ENCODE measurements around the gene TATDN2.

Gene TATDN2

GRCh38 chr3:10219737-10220136 lies 28.5 kb upstream of the TATDN2 start:
- Histone ChIP-seq H3K4me1 (ENCODE audit: control insufficient read depth in 2 of 2, insufficient read depth in 2 of 2, low read length in 2 of 2) (peaks cover 5 to 9% of the 10 kb centered on the region in 2 donors), H3K9me3 (ENCODE audit: control insufficient read depth in 2 of 2, low read length in 2 of 2) (no peaks in the 10 kb centered on the region), H3K4me3 (ENCODE audit: low read length in 2 of 2) (no peak overlapping the region), H3K27ac (ENCODE audit: low read depth in 2 of 2, low read length in 2 of 2) (no peak overlapping the region), H3K27me3 (ENCODE audit: control insufficient read depth in 2 of 2, insufficient read depth in 2 of 2, low read length in 2 of 2) (no peaks in the 10 kb centered on the region), H3K9ac (ENCODE audit: low read depth in 1 of 2, low read length in 2 of 2) (no peak overlapping the region), H3K36me3 (ENCODE audit: control insufficient read depth in 2 of 2, insufficient read depth in 2 of 2, low read length in 2 of 2) (peaks cover 2 to 4% of the 10 kb centered on the region in 2 donors)

- H3K4me1 ChIP-seq (ENCODE audit: control insufficient read depth in 2 of 2, insufficient read depth in 2 of 2, low read length in 2 of 2), result peaks cover 5 to 10% of the 10 kb centered on the region in 2 donors
- H3K27me3 ChIP-seq (ENCODE audit: control insufficient read depth in 2 of 2, insufficient read depth in 2 of 2, low read length in 2 of 2), result no peaks in the 10 kb centered on the region
- no peaks in the 10 kb centered on the region for H3K36me3 ChIP-seq (ENCODE audit: control insufficient read depth in 2 of 2, insufficient read depth in 2 of 2, low read length in 2 of 2)
- peak overlapping the region; percentile 5 to 49 for H3K27ac ChIP-seq (ENCODE audit: low read depth in 2 of 2, low read length in 2 of 2)
- H3K4me3 ChIP-seq (ENCODE audit: low read length in 2 of 2), result no peak overlapping the region
- no peak overlapping the region for H3K9ac ChIP-seq (ENCODE audit: low read depth in 1 of 2, low read length in 2 of 2)
- H3K9me3 ChIP-seq (ENCODE audit: control insufficient read depth in 2 of 2, low read length in 2 of 2), result no peaks in the 10 kb centered on the region
These were observed 24.3 kb upstream of the TATDN2 start for GRCh38 chr3:10223676-10224639.

GRCh38 chr3:10224794-10225665 lies 23.2 kb upstream of the TATDN2 start:
- Histone ChIP-seq H3K36me3 (ENCODE audit: control insufficient read depth in 2 of 2, insufficient read depth in 2 of 2, low read length in 2 of 2) (no peaks in the 10 kb centered on the region), H3K9ac (ENCODE audit: low read depth in 1 of 2, low read length in 2 of 2) (no peak overlapping the region), H3K4me1 (ENCODE audit: control insufficient read depth in 2 of 2, insufficient read depth in 2 of 2, low read length in 2 of 2) (peaks cover 5 to 10% of the 10 kb centered on the region in 2 donors), H3K27ac (ENCODE audit: low read depth in 2 of 2, low read length in 2 of 2) (peak overlapping the region in 1 of 2 donors; percentile 38), H3K27me3 (ENCODE audit: control insufficient read depth in 2 of 2, insufficient read depth in 2 of 2, low read length in 2 of 2) (no peaks in the 10 kb centered on the region), H3K4me3 (ENCODE audit: low read length in 2 of 2) (no peak overlapping the region), H3K9me3 (ENCODE audit: control insufficient read depth in 2 of 2, low read length in 2 of 2) (no peaks in the 10 kb centered on the region)

DNA sequence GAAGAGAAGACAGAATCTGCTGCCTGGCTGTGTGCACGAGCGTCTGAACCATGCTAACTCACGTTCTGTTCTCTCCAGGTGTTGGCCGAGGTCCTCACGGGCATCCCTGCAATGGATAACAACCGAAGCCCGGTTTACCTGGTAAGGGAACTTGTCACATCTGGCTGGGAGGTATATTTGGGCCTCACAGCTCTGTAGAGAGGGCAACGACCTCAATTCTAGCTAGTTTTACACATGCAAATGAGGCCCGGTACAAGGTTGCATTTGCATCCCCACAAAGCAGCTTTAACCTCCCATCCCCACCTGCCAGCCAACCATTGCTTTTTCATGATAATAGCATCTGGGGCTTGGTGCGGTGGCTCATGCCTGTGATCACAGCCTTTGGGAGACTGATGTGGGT lies 22.0 kb upstream of the TATDN2 start:
- Histone ChIP-seq H3K4me1 (ENCODE audit: control insufficient read depth in 2 of 2, insufficient read depth in 2 of 2, low read length in 2 of 2) (peaks cover 5 to 10% of the 10 kb centered on the region in 2 donors), H3K27me3 (ENCODE audit: control insufficient read depth in 2 of 2, insufficient read depth in 2 of 2, low read length in 2 of 2) (no peaks in the 10 kb centered on the region), H3K9ac (ENCODE audit: low read depth in 1 of 2, low read length in 2 of 2) (no peak overlapping the region), H3K36me3 (ENCODE audit: control insufficient read depth in 2 of 2, insufficient read depth in 2 of 2, low read length in 2 of 2) (no peaks in the 10 kb centered on the region), H3K27ac (ENCODE audit: low read depth in 2 of 2, low read length in 2 of 2) (no peak overlapping the region), H3K9me3 (ENCODE audit: control insufficient read depth in 2 of 2, low read length in 2 of 2) (no peaks in the 10 kb centered on the region), H3K4me3 (ENCODE audit: low read length in 2 of 2) (no peak overlapping the region)

DNA sequence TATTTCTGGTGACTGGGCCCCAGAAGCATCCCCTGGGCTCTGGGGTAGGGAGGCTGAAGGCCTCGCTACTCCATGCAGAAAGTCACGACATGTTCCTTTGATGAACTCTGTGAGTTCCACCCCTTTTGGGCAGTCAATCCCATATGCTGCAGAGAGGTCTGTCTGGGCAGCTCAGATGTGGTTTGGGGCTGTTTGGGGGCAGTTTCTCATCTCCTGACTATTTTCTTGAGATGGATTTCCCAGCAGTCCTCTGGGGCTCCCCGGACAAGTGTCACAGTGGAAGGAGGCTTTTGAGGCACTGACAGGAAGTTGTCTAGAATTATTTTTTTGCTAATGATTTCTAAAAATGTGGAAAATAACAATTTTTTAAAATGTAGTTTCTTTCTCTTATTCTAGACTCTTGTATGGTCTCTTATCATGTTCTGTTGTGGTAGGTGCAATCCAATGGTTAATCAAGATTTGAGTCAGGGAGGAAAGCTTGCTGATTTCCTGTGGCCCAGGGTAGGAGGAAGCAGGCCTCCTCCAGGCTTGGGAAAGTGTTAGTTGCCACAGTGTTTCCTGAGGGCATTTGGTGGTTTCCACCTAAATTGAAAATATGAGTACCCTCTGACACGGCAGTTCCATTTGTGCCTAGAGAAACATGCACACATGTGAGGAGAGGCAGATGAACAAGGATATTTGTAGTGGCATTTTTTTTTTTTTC lies 19.9 kb upstream of the TATDN2 start:
- H3K9ac ChIP-seq (ENCODE audit: low read depth in 1 of 2, low read length in 2 of 2), result no peak overlapping the region
- no peaks in the 10 kb centered on the region for H3K9me3 ChIP-seq (ENCODE audit: control insufficient read depth in 2 of 2, low read length in 2 of 2)
- peaks cover 5 to 8% of the 10 kb centered on the region in 2 donors for H3K4me1 ChIP-seq (ENCODE audit: control insufficient read depth in 2 of 2, insufficient read depth in 2 of 2, low read length in 2 of 2)
- no peak overlapping the region for H3K4me3 ChIP-seq (ENCODE audit: low read length in 2 of 2)
- H3K27me3 ChIP-seq (ENCODE audit: control insufficient read depth in 2 of 2, insufficient read depth in 2 of 2, low read length in 2 of 2), result no peaks in the 10 kb centered on the region
- H3K36me3 ChIP-seq (ENCODE audit: control insufficient read depth in 2 of 2, insufficient read depth in 2 of 2, low read length in 2 of 2), result no peaks in the 10 kb centered on the region
- no peak overlapping the region for H3K27ac ChIP-seq (ENCODE audit: low read depth in 2 of 2, low read length in 2 of 2)

- Histone ChIP-seq H3K9ac (ENCODE audit: low read depth in 1 of 2, low read length in 2 of 2) (no peak overlapping the region), H3K9me3 (ENCODE audit: control insufficient read depth in 2 of 2, low read length in 2 of 2) (no peaks in the 10 kb centered on the region), H3K27me3 (ENCODE audit: control insufficient read depth in 2 of 2, insufficient read depth in 2 of 2, low read length in 2 of 2) (no peaks in the 10 kb centered on the region), H3K4me3 (ENCODE audit: low read length in 2 of 2) (no peak overlapping the region), H3K27ac (ENCODE audit: low read depth in 2 of 2, low read length in 2 of 2) (no peak overlapping the region), H3K4me1 (ENCODE audit: control insufficient read depth in 2 of 2, insufficient read depth in 2 of 2, low read length in 2 of 2) (peaks cover 0 to 3% of the 10 kb centered on the region in 2 donors), H3K36me3 (ENCODE audit: control insufficient read depth in 2 of 2, insufficient read depth in 2 of 2, low read length in 2 of 2) (peaks cover 0 to 4% of the 10 kb centered on the region in 2 donors)
These were observed 18.7 kb upstream of the TATDN2 start for GRCh38 chr3:10229576-10229975.

DNA sequence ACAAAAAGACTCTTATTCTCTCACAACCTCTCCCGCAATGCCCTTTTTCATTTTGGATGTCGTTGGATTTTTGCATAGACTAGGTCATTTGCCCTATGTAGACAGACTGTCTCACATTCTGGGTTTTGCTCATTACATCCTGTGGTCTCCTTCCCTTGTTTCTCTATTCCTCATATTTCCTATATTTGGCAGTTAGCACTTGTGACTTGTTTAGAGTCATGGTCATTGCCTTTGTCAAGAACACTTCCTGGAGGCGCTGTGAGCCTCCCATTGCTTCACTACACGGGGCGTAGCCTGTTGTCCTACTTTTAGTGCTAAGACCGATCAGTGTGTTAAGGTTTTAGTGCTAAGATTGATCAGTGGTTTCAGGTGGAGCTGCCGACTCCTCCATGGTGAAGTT lies 16.1 kb upstream of the TATDN2 start:
- Histone ChIP-seq H3K4me3 (ENCODE audit: low read length in 2 of 2) (no peak overlapping the region), H3K36me3 (ENCODE audit: control insufficient read depth in 2 of 2, insufficient read depth in 2 of 2, low read length in 2 of 2) (peaks cover 0 to 8% of the 10 kb centered on the region in 2 donors), H3K9me3 (ENCODE audit: control insufficient read depth in 2 of 2, low read length in 2 of 2) (no peaks in the 10 kb centered on the region), H3K9ac (ENCODE audit: low read depth in 1 of 2, low read length in 2 of 2) (peak overlapping the region in 1 of 2 donors; percentile 26), H3K27me3 (ENCODE audit: control insufficient read depth in 2 of 2, insufficient read depth in 2 of 2, low read length in 2 of 2) (no peaks in the 10 kb centered on the region), H3K4me1 (ENCODE audit: control insufficient read depth in 2 of 2, insufficient read depth in 2 of 2, low read length in 2 of 2) (no peaks in the 10 kb centered on the region), H3K27ac (ENCODE audit: low read depth in 2 of 2, low read length in 2 of 2) (no peak overlapping the region)

- Histone ChIP-seq H3K9me3 (ENCODE audit: control insufficient read depth in 2 of 2, low read length in 2 of 2) (no peaks in the 10 kb centered on the region), H3K4me1 (ENCODE audit: control insufficient read depth in 2 of 2, insufficient read depth in 2 of 2, low read length in 2 of 2) (no peaks in the 10 kb centered on the region), H3K4me3 (ENCODE audit: low read length in 2 of 2) (no peak overlapping the region), H3K27me3 (ENCODE audit: control insufficient read depth in 2 of 2, insufficient read depth in 2 of 2, low read length in 2 of 2) (no peaks in the 10 kb centered on the region), H3K36me3 (ENCODE audit: control insufficient read depth in 2 of 2, insufficient read depth in 2 of 2, low read length in 2 of 2) (peaks cover 0 to 8% of the 10 kb centered on the region in 2 donors), H3K27ac (ENCODE audit: low read depth in 2 of 2, low read length in 2 of 2) (no peak overlapping the region), H3K9ac (ENCODE audit: low read depth in 1 of 2, low read length in 2 of 2) (no peak overlapping the region)
These were observed 14.3 kb upstream of the TATDN2 start for GRCh38 chr3:10233988-10234387.

DNA sequence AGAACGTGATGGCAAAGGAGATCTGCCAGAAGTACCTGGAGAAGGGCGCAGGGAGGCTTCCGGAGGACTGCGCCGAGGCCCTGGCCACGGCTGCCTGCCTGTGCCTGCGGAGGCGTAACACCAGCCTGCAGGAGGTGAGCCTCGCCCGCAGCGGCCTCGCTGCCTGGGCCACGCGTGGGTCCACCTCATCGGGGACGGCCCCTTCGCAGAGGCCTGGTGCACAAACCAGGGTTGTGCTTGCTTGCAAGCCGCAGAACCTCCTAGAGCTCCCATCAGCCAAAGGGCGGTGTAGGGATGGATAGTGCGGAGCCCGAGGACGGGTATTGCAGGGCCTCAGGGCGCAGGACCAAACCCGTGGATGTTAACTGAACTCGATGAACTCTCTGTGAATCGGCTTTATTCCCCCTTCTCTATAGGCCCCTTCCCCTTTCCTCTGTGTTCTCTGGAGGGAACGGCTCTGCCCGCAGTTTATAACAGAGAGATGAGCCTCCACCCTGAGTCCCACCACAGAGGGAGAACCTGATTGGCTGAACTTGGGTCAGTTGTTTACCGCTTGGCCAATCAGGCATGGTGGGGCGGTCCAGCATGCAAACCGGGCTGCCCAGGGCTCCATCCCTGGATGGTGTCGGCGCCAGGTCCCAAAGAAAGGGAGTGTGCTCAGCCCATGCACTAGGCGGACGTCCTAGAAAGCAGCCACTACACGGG lies 13.6 kb upstream of the TATDN2 start:
- peaks cover 0 to 8% of the 10 kb centered on the region in 2 donors for H3K36me3 ChIP-seq (ENCODE audit: control insufficient read depth in 2 of 2, insufficient read depth in 2 of 2, low read length in 2 of 2)

More for the DNA sequence above, 13.6 kb upstream of the TATDN2 start:
- Histone ChIP-seq H3K27ac (ENCODE audit: low read depth in 2 of 2, low read length in 2 of 2) (no peak overlapping the region), H3K4me3 (ENCODE audit: low read length in 2 of 2) (no peak overlapping the region), H3K27me3 (ENCODE audit: control insufficient read depth in 2 of 2, insufficient read depth in 2 of 2, low read length in 2 of 2) (no peaks in the 10 kb centered on the region), H3K4me1 (ENCODE audit: control insufficient read depth in 2 of 2, insufficient read depth in 2 of 2, low read length in 2 of 2) (no peaks in the 10 kb centered on the region), H3K9ac (ENCODE audit: low read depth in 1 of 2, low read length in 2 of 2) (no peak overlapping the region), H3K9me3 (ENCODE audit: control insufficient read depth in 2 of 2, low read length in 2 of 2) (no peaks in the 10 kb centered on the region)
